Measurements from ENCODE around the gene C19orf73. TPM values are rescaled to one million over a fixed set of nuclear protein-coding genes. Genes with fewer than 3 reads are reported as not detected.
A peak's percentile ranks its signal among the peaks of the same experiment; 100 is the strongest.
"Not testable (repeated sequence)": the region's sequence is repeated elsewhere in the genome, so short reads cannot be mapped to it uniquely, and the experiment has no call there.

Gene C19orf73
- total RNA-seq, 4 donors from 2014 or later, result 4.9 to 11.2 (median 8.9) TPM

- 59 to 68% methylated on average over 26 of the region's 26 CpGs for WGBS, 2 donors
- H3K4me3 ChIP-seq (ENCODE audit: low read depth, poor library complexity, severe bottlenecking), result no peak overlapping the region
- TF ChIP-seq POLR2A (IDR thresholded peaks at IDR 0.05) (no peak), CTCF (IDR thresholded peaks at IDR 0.05) (no peak)
- DNase-seq (ENCODE audit: low spot score in 2 of 2), result peak in 1 of 2 donors; percentile 84
- intact Hi-C loops (cut with DNase I; ENCODE audit: low total_unique reads), result no loop called here
Measured at GRCh38 chr19:49084206-49085019, 34.5 kb downstream of the C19orf73 start.

GRCh38 chr19:49081273-49081672 is 37.7 kb downstream of the C19orf73 start:
- TF ChIP-seq POLR2A (IDR thresholded peaks at IDR 0.05) (no peak), CTCF (IDR thresholded peaks at IDR 0.05) (no peak)
- intact Hi-C loops (cut with DNase I; ENCODE audit: low total_unique reads), result no loop called here
- 75 to 85% methylated on average over 1 of the region's 1 CpG for WGBS, 2 donors

GRCh38 chr19:49080392-49080791 is 38.6 kb downstream of the C19orf73 start:
- intact Hi-C loops (cut with DNase I; ENCODE audit: low total_unique reads), result no loop called here
- TF ChIP-seq POLR2A (IDR thresholded peaks at IDR 0.05), result no peak
- TF ChIP-seq CTCF (IDR thresholded peaks at IDR 0.05), result no peak
- 85 to 92% methylated on average over 4 of the region's 4 CpGs for WGBS, 2 donors
- no peak for DNase-seq (ENCODE audit: low spot score in 2 of 2)
- no peak overlapping the region for H3K4me3 ChIP-seq (ENCODE audit: low read depth, poor library complexity, severe bottlenecking)

More at GRCh38 chr19:49081273-49081672, 37.7 kb downstream of the C19orf73 start:
- H3K4me3 ChIP-seq (ENCODE audit: low read depth, poor library complexity, severe bottlenecking), result no peak overlapping the region
- DNase-seq (ENCODE audit: low spot score in 2 of 2), result no peak

GRCh38 chr19:49074869-49075268 is 44.1 kb downstream of the C19orf73 start:
- DNase-seq (ENCODE audit: low spot score in 2 of 2), result peak; percentile 46 to 91
- TF ChIP-seq CTCF (IDR thresholded peaks at IDR 0.05), result peak in 1 of 3 donors; percentile 50

GRCh38 chr19:49073514-49074378 is 45.2 kb downstream of the C19orf73 start:
- TF ChIP-seq POLR2A (IDR thresholded peaks at IDR 0.05) (no peak), CTCF (IDR thresholded peaks at IDR 0.05) (no peak)
- no peak overlapping the region for H3K4me3 ChIP-seq (ENCODE audit: low read depth, poor library complexity, severe bottlenecking)
- peak in 1 of 2 donors; percentile 81 for DNase-seq (ENCODE audit: low spot score in 2 of 2)
- WGBS, 2 donors, result 47 to 50% methylated on average over 23 of the region's 23 CpGs
- intact Hi-C loops (cut with DNase I; ENCODE audit: low total_unique reads), result no loop called here

More at GRCh38 chr19:49074869-49075268, 44.1 kb downstream of the C19orf73 start:
- intact Hi-C loops (cut with DNase I; ENCODE audit: low total_unique reads); H3K4me3 ChIP-seq (ENCODE audit: low read depth, poor library complexity, severe bottlenecking): not testable (repeated sequence)
- WGBS, 2 donors, result 27 to 29% methylated on average over 9 of the region's 9 CpGs

All from lower leg skin (tissue), 4 donors.